ENCODE measurements around the gene EPHB3.
"Not testable (repeated sequence)": the region's sequence is repeated elsewhere in the genome, so short reads cannot be mapped to it uniquely, and the experiment has no call there.

Gene EPHB3

GRCh38 chr3:184601576-184602371 lies 40.2 kb downstream of the EPHB3 start:
- DNase-seq, result peak; percentile 87

DNA sequence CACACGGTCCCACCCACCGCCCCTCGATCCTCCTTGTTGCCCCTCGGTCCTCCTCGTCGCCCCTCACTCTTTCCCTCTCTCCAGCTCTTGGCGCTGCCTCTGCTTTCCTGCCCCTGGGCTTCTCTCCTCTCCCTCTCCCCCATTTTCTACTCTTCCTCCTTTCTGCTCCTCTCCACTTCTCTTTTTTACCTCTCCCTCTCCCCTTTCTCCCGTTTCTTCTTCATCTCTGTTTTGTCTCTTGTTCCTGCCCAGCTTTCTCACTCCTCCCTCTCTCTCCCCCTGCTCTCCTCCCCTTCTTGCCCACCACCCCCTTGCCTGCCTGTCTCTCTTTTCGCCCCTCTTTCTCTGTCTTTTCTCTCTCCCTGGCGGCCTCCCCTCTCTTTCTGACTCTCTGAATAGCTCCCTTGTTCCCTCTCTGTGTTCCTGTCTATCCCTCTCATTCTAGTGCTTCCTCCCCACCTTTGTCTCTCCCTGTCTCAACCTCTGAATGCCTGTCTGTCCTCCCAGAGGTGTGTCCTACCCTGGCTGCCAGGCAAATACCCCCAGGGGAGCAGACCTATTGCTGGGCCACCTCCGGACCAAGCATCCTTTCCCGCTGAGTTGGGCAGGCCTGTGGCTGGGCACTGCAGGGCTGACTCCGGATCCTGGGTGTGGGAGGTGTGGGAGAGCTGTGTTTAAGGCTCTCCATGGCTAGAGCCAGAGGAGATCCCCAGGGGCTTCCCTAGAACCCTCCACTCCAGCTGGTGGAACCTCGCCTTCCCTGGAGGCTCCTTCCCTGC lies 41.0 kb downstream of the EPHB3 start:
- peak; percentile 94 for DNase-seq

DNA sequence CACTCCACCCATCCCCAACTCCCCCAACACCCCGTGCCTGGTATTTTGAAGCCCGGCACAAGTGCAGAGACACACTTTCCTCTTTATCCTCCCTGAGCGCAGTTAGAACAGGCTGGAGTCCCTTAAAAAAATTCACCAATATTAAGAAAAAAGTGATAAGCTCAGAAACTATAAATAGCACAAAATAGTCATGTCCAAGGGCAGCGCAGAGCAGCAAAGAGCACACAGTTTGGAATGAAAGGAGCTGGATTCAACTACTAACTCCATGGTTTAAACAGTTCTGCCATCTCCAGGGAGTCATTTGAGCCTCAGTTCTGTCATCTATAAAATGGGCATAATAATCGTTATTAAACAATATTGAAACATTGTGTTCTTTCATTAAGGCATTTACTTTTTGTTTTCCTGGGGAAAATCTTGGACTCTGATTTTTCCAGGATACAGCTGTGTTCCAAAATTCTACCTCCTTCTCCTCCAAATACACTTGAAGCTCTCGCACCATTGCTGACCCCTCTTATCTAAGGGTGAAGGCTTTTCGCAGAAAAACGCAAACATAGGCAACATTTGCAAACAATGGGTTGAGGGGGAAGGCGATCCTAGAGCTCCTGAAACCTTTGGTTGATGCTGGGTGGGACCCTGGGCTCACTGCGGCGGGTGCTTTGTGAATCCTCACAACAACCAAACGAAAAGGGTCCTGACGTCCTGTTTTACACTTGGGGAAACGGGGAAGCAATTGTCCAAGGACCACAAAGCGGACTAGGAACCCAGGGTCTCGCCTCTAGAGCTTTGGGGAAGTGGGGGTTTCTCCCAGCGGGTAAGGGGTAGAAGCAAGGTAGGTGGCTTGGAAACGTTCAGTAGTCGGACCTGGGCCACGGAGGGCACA lies 41.8 kb downstream of the EPHB3 start:
- no peak for DNase-seq

DNA sequence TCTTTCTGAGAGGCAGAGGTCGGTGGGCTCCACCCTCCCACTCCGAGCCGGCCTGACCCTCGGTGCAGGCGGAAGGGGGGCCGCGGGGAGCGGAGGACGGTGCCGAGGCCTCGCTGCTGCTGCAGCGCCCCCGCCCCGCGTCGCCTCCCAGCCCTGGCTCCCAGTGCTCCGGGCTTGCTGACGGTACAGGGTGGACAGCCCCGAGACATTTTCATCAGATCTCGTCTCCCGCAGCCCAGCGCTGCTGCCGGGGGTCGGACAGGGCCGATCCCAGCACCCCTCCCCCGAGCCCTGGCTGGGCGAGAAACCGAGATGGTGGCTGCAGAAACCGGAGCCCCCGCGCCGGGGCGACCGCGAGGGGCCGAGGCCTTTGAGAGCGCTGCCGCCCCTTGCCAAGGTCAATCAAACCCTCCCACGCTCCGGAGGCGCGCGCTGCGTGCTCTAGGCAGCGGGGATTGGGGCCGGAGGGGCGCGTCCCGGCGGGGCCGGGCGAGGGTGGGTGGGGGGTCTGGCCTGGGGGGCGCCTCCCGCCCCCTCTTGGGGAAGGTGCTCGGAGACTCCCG lies 42.5 kb downstream of the EPHB3 start:
- DNase-seq, result peak; percentile 45

DNA sequence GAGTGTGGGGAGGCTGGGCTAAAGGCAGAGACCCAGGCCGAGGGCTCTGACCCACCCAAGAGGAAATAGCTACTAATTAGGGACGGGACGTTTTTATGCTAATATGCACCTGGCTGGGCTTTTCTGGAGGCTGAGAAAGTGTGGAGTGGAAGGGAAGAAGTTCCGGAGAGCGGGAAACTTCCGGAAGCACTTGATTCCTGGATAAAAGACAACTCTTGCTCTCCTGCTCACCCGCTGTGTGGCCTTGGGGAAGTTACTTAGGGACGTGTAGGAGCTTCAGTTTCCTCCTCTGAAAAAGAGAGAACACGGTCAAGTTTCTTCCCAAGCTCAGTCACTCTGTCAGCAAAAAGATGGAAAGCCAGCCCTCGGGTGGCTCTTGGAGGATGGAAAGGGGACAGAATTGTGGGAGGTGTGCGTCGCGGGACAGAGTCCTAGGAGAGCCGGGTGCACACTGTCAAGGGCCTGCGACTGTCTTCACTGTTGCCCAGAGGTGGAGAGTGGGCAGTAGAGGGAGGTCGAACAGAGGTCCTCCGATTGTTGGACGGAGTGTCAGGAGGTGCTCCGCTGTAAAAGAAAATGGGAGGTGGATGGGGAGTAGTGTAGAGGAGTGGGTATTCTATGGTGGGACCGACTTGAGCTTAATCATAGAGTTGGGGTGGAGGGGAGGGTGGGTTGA lies 43.2 kb downstream of the EPHB3 start:
- DNase-seq, result peak; percentile 38

- DNase-seq, result no peak
Measured at GRCh38 chr3:184608209-184608608, 46.6 kb downstream of the EPHB3 start.

DNA sequence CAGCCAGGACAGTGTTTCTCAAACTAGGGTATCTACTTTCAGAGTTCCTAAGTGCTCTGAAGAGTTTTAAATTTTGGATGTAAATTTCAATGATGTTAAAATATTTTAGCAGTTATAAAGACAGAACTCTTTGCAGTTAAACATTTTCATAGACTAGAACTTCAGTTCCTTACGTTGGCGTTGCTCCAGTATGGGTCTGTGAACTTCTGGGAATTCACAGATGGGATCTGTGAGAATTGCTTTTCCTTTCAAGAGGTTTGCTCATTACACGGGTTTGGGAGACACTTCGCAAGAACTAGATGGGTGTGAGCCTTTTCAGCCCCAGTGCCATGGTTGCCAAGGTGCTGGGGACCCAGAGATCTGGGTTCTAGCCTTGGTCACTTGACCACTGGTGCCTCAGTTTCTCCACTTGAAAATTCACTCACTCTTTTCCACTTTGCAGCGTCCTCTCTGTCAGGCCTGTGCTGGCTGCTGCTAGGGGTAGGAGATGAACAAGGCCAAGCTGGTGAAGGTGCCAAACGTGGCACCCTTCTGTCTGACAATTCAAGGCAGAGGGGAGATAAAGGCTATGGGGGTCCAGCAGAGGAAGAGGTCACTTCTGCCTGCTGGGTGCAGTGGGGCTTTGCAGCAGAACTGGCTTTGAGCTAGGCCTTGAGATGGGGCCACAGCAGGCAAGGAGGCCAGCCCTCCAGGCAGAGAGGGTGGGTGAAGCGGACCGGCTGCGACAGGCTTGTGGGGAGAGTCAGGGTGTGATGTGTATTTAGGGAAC lies 48.1 kb downstream of the EPHB3 start:
- no peak for DNase-seq

- DNase-seq, result no peak
Measured at GRCh38 chr3:184610245-184610871, 48.8 kb downstream of the EPHB3 start.

- no peak for DNase-seq
Measured at GRCh38 chr3:184611607-184612281, 50.2 kb downstream of the EPHB3 start.

DNA sequence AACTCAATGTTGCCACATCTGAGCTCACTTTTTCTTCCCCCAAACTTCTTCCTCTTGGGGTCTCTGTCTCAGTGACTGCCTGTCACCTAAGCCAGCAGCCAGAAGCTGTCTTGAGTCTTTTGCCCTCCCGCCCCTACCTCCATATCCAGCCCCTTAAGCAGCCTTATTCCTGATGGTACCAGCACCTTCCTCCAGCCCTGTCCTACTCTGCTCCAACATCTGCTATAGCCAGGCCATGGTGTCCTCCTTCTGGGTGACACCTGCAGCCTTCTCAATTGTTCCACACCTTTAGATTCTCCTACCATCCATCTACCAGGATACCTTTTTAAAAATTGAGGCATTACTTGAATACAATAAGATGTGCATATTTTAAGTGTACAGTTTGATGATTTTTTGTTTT lies 53.8 kb downstream of the EPHB3 start:
- DNase-seq, result no peak

DNA sequence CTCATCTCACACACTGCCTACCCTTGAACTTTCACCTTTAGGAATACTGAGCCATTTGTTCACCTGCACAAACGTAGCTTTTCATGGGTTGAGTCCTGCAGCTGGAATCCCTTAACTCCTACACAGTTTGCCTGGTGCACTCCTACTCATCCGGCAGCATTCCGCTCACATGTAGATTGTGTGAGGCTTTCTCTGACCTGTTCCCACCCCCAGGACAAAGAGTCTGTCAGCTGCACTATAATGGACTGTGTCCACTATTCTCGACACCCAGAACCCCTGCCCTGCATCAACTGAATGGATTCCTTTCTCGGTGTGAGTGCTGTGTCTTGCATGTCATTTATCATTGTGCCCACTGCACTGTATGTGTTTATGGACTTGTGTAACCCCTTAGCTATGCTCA lies 54.9 kb downstream of the EPHB3 start:
- no peak for DNase-seq

GRCh38 chr3:184617306-184617705 lies 55.7 kb downstream of the EPHB3 start:
- DNase-seq, result not testable (repeated sequence)

GRCh38 chr3:184618811-184619210 lies 57.2 kb downstream of the EPHB3 start:
- DNase-seq, result no peak

GRCh38 chr3:184619369-184619768 lies 57.8 kb downstream of the EPHB3 start:
- DNase-seq, result no peak

- DNase-seq, result no peak
Measured at GRCh38 chr3:184619787-184620430, 58.3 kb downstream of the EPHB3 start.

GRCh38 chr3:184620475-184621119 lies 59.0 kb downstream of the EPHB3 start:
- DNase-seq, result no peak

DNA sequence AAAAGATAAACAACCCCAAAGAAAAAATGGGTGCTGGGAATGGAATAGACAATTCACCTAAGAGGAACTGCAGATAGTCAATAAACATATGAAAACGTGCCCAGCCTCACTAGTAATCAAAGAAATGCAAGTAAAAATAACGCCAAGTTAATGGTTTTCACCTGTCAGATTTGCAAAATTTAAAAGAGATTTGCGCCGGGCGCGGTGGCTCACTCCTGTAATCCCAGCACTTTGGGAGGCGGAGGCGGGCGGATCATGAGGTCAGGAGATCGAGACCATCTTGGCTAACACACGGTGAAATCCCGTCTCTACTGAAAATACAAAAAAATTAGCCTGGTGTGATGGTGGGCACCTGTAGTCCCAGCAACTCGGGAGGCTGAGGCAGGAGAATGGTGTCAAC lies 60.6 kb downstream of the EPHB3 start:
- DNase-seq, result not testable (repeated sequence)

GRCh38 chr3:184626923-184627322 lies 65.3 kb downstream of the EPHB3 start:
- no peak for DNase-seq

DNA sequence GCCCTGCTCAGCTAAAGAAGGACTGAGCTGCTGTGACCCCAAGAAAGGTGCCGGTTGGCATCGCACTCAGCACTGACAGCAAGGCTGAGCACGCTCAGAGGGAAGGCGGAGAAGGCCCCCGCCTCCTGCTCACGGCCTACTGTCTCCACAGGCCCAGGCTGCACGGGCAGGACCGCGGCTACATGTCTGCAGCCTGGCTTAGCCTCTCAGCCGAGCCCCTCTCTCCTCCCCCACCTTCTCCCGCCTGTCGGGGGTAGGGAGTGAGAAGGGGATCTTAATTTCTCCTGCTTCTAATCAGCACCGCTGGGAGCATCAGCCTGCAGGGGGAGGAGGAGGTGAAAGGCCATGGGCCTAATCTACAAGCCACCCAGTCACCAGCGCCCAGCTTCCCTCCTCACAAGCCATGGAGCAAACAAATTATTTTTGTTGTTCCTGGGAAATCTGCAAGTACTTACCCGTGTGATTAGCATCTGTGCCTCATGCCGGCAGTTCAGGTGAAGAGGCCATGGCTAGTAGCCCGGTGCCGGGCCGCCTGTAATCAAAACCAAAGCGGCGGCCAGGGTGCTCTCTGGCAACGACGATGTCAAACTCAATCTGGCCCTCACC lies 68.1 kb downstream of the EPHB3 start:
- DNase-seq, result peak; percentile 19
